Right hindlimb (tissue), 1 donor: ENCODE results near the gene PPP2R3A.

Source experiments
- DNase-seq: peaks from one replicate; pipeline ENCODE4 v3.0.0-alpha.2; 2018

PPP2R3A gene

GRCh38 chr3:136196401-136197158, 231.1 kb downstream of the PPP2R3A start:
- DNase-seq, result peak; percentile 100

DNA sequence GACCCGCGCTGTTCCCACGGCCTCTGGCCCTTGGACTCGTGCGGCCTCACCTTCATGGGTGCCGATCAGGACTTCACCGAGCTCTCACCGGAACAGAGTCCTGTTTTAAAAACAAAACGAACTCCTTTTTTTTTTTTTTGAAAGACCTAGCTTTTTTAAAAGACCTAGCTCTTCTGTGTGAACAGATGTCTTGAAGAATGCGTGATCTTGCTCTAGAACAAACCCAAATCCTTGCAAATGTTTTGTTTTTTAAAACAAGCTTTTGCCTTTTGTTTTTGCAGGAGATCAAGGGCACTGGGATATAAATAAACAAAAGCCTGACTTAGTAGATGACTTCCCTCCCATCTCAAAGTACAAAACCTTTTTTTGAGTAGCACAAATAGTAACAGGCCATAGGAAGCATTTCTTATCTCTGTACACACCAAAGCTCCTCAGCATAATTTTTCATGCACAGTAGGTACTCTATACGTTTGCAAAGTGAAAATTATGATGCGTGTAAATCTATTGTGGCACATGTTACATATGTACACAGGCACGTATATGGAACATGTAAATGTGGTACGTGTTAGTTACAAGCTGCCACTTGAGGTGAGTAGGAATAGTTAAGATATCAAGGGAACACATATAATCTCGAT, 231.7 kb downstream of the PPP2R3A start:
- DNase-seq, result no peak
